Measurements from ENCODE around the gene SAPCD2.

Gene SAPCD2

GRCh38 chr9:137050570-137050969 lies 19.8 kb downstream of the SAPCD2 start:
- Histone ChIP-seq H3K27me3 (ENCODE audit: control insufficient read depth, insufficient read depth, low read length) (peaks cover 83% of the 10 kb centered on the region), H3K4me1 (ENCODE audit: control insufficient read depth, insufficient read depth, low read length) (peaks cover 3% of the 10 kb centered on the region)

GRCh38 chr9:137049544-137050449 lies 20.6 kb downstream of the SAPCD2 start:
- H3K27ac ChIP-seq (ENCODE audit: low read depth, low read length): no peak overlapping the region
- no peaks in the 10 kb centered on the region for H3K9me3 ChIP-seq (ENCODE audit: control insufficient read depth, insufficient read depth, low read length)
- H3K36me3 ChIP-seq (ENCODE audit: control insufficient read depth, insufficient read depth, low read length): no peaks in the 10 kb centered on the region
- peaks cover 83% of the 10 kb centered on the region for H3K27me3 ChIP-seq (ENCODE audit: control insufficient read depth, insufficient read depth, low read length)
- peaks cover 5% of the 10 kb centered on the region; the same call in 1 of the 2 replicates for H3K4me1 ChIP-seq (ENCODE audit: control insufficient read depth, insufficient read depth, low read length)
- H3K4me3 ChIP-seq (ENCODE audit: low read depth, low read length): no peak overlapping the region
- no peak overlapping the region for H3K9ac ChIP-seq (ENCODE audit: low read depth, low read length)

More at GRCh38 chr9:137050570-137050969, 19.8 kb downstream of the SAPCD2 start:
- Histone ChIP-seq H3K4me3 (ENCODE audit: low read depth, low read length) (no peak overlapping the region), H3K9ac (ENCODE audit: low read depth, low read length) (no peak overlapping the region), H3K9me3 (ENCODE audit: control insufficient read depth, insufficient read depth, low read length) (no peaks in the 10 kb centered on the region), H3K27ac (ENCODE audit: low read depth, low read length) (no peak overlapping the region), H3K36me3 (ENCODE audit: control insufficient read depth, insufficient read depth, low read length) (no peaks in the 10 kb centered on the region)

GRCh38 chr9:137048655-137049543 lies 21.5 kb downstream of the SAPCD2 start:
- Histone ChIP-seq H3K9me3 (ENCODE audit: control insufficient read depth, insufficient read depth, low read length) (no peaks in the 10 kb centered on the region), H3K9ac (ENCODE audit: low read depth, low read length) (no peak overlapping the region), H3K27me3 (ENCODE audit: control insufficient read depth, insufficient read depth, low read length) (peaks cover 78% of the 10 kb centered on the region), H3K27ac (ENCODE audit: low read depth, low read length) (no peak overlapping the region), H3K4me3 (ENCODE audit: low read depth, low read length) (no peak overlapping the region; the same call in 1 of the 2 replicates), H3K4me1 (ENCODE audit: control insufficient read depth, insufficient read depth, low read length) (peaks cover 5% of the 10 kb centered on the region; the same call in 1 of the 2 replicates), H3K36me3 (ENCODE audit: control insufficient read depth, insufficient read depth, low read length) (no peaks in the 10 kb centered on the region)

GRCh38 chr9:137046088-137046787 lies 24.1 kb downstream of the SAPCD2 start, which contains the start of gene NPDC1:
Gene NPDC1 (minus strand): TSS chr9:137046177. CDS start chr9:137045989, 188 bp downstream.
- Histone ChIP-seq H3K9me3 (ENCODE audit: control insufficient read depth, insufficient read depth, low read length) (no peaks in the 10 kb centered on the region), H3K9ac (ENCODE audit: low read depth, low read length) (no peak within 1 kb of the TSS), H3K27ac (ENCODE audit: low read depth, low read length) (no peak within 1 kb of the TSS), H3K4me1 (ENCODE audit: control insufficient read depth, insufficient read depth, low read length) (0 out of 2 replicates have a peak, but pooled peaks cover 3% of the 10 kb centered on the region), H3K4me3 (ENCODE audit: low read depth, low read length) (peak within 1 kb of the TSS; percentile 65), H3K36me3 (ENCODE audit: control insufficient read depth, insufficient read depth, low read length) (no peaks in the 10 kb centered on the region), H3K27me3 (ENCODE audit: control insufficient read depth, insufficient read depth, low read length) (peaks cover 52% of the 10 kb centered on the region)

GRCh38 chr9:137045294-137046087 lies 24.9 kb downstream of the SAPCD2 start:
- no peaks in the 10 kb centered on the region for H3K9me3 ChIP-seq (ENCODE audit: control insufficient read depth, insufficient read depth, low read length)
- no peak overlapping the region for H3K9ac ChIP-seq (ENCODE audit: low read depth, low read length)
- peaks cover 44% of the 10 kb centered on the region for H3K27me3 ChIP-seq (ENCODE audit: control insufficient read depth, insufficient read depth, low read length)
- no peaks in the 10 kb centered on the region for H3K36me3 ChIP-seq (ENCODE audit: control insufficient read depth, insufficient read depth, low read length)
- 0 out of 2 replicates have a peak, but pooled peaks cover 3% of the 10 kb centered on the region for H3K4me1 ChIP-seq (ENCODE audit: control insufficient read depth, insufficient read depth, low read length)
- H3K27ac ChIP-seq (ENCODE audit: low read depth, low read length): no peak overlapping the region
- peak overlapping the region; percentile 65 for H3K4me3 ChIP-seq (ENCODE audit: low read depth, low read length)

GRCh38 chr9:137044502-137045177 lies 25.7 kb downstream of the SAPCD2 start:
- Histone ChIP-seq H3K9me3 (ENCODE audit: control insufficient read depth, insufficient read depth, low read length) (no peaks in the 10 kb centered on the region), H3K4me3 (ENCODE audit: low read depth, low read length) (peak overlapping the region; percentile 65), H3K9ac (ENCODE audit: low read depth, low read length) (no peak overlapping the region), H3K4me1 (ENCODE audit: control insufficient read depth, insufficient read depth, low read length) (0 out of 2 replicates have a peak, but pooled peaks cover 3% of the 10 kb centered on the region), H3K27ac (ENCODE audit: low read depth, low read length) (no peak overlapping the region), H3K27me3 (ENCODE audit: control insufficient read depth, insufficient read depth, low read length) (peaks cover 36% of the 10 kb centered on the region), H3K36me3 (ENCODE audit: control insufficient read depth, insufficient read depth, low read length) (peaks cover 3% of the 10 kb centered on the region)

GRCh38 chr9:137044037-137044436 lies 26.3 kb downstream of the SAPCD2 start:
- Histone ChIP-seq H3K27me3 (ENCODE audit: control insufficient read depth, insufficient read depth, low read length) (peaks cover 30% of the 10 kb centered on the region), H3K4me1 (ENCODE audit: control insufficient read depth, insufficient read depth, low read length) (0 out of 2 replicates have a peak, but pooled peaks cover 3% of the 10 kb centered on the region), H3K27ac (ENCODE audit: low read depth, low read length) (no peak overlapping the region), H3K9ac (ENCODE audit: low read depth, low read length) (no peak overlapping the region), H3K4me3 (ENCODE audit: low read depth, low read length) (no peak overlapping the region), H3K9me3 (ENCODE audit: control insufficient read depth, insufficient read depth, low read length) (no peaks in the 10 kb centered on the region), H3K36me3 (ENCODE audit: control insufficient read depth, insufficient read depth, low read length) (peaks cover 9% of the 10 kb centered on the region)

GRCh38 chr9:137042751-137043727 lies 27.3 kb downstream of the SAPCD2 start:
- H3K36me3 ChIP-seq (ENCODE audit: control insufficient read depth, insufficient read depth, low read length): peaks cover 11% of the 10 kb centered on the region
- H3K9me3 ChIP-seq (ENCODE audit: control insufficient read depth, insufficient read depth, low read length): no peaks in the 10 kb centered on the region
- H3K27ac ChIP-seq (ENCODE audit: low read depth, low read length): no peak overlapping the region
- H3K9ac ChIP-seq (ENCODE audit: low read depth, low read length): no peak overlapping the region
- H3K4me1 ChIP-seq (ENCODE audit: control insufficient read depth, insufficient read depth, low read length): 0 out of 2 replicates have a peak, but pooled peaks cover 3% of the 10 kb centered on the region
- peaks cover 26% of the 10 kb centered on the region for H3K27me3 ChIP-seq (ENCODE audit: control insufficient read depth, insufficient read depth, low read length)
- H3K4me3 ChIP-seq (ENCODE audit: low read depth, low read length): no peak overlapping the region

GRCh38 chr9:137041124-137041523 lies 29.2 kb downstream of the SAPCD2 start:
- H3K27ac ChIP-seq (ENCODE audit: low read depth, low read length): no peak overlapping the region
- peaks cover 11% of the 10 kb centered on the region for H3K36me3 ChIP-seq (ENCODE audit: control insufficient read depth, insufficient read depth, low read length)
- no peak overlapping the region for H3K9ac ChIP-seq (ENCODE audit: low read depth, low read length)
- no peak overlapping the region for H3K4me3 ChIP-seq (ENCODE audit: low read depth, low read length)
- H3K27me3 ChIP-seq (ENCODE audit: control insufficient read depth, insufficient read depth, low read length): peaks cover 11% of the 10 kb centered on the region
- no peaks in the 10 kb centered on the region for H3K9me3 ChIP-seq (ENCODE audit: control insufficient read depth, insufficient read depth, low read length)
- H3K4me1 ChIP-seq (ENCODE audit: control insufficient read depth, insufficient read depth, low read length): 0 out of 2 replicates have a peak, but pooled peaks cover 3% of the 10 kb centered on the region
